Adipocyte (in vitro differentiated cells): ENCODE measurements around the gene SYP.

Experiments
- DNase-seq: peaks from one replicate; pipeline ENCODE4 v3.0.0-alpha.2; 2015; ENCODE audit warnings: low read depth
- H3K27me3 ChIP-seq: replicated peaks from 2 replicates; pipeline ENCODE4 v1.7.0; 2013; ENCODE audit warnings: mild to moderate bottlenecking, low read length, moderate library complexity; ENCODE audit not compliant: control insufficient read depth, insufficient read depth
- H3K36me3 ChIP-seq: 2 replicates; pipeline ENCODE4 v1.7.0; 2013; ENCODE audit warnings: low read length, mild to moderate bottlenecking, moderate library complexity; ENCODE audit not compliant: control insufficient read depth, insufficient read depth, severe bottlenecking
- H3K4me1 ChIP-seq: 2 replicates; pipeline ENCODE4 v1.7.0; 2013; ENCODE audit warnings: mild to moderate bottlenecking, low read length, moderate library complexity; ENCODE audit not compliant: control insufficient read depth, insufficient read depth
- H3K4me3 ChIP-seq: 2 replicates; pipeline ENCODE4 v1.7.0; 2013; ENCODE audit warnings: mild to moderate bottlenecking, low read length, moderate library complexity
- H3K9ac ChIP-seq: 2 replicates; pipeline ENCODE4 v1.7.0; 2013; ENCODE audit warnings: mild to moderate bottlenecking, low read length, moderate library complexity
- H3K9me3 ChIP-seq: 2 replicates; pipeline ENCODE4 v1.7.0; 2013; ENCODE audit warnings: mild to moderate bottlenecking, low read length, moderate library complexity; ENCODE audit not compliant: control insufficient read depth

SYP gene

GRCh38 chrX:49203536-49203935 lies 3.5 kb upstream of the SYP start:
- no peaks in the 10 kb centered on the region for H3K9me3 ChIP-seq
- H3K4me3 ChIP-seq = no peak overlapping the region
- peaks cover 28% of the 10 kb centered on the region for H3K27me3 ChIP-seq
- no peak for DNase-seq
- peaks cover 4% of the 10 kb centered on the region for H3K4me1 ChIP-seq
- H3K9ac ChIP-seq = no peak overlapping the region
- H3K36me3 ChIP-seq = no peaks in the 10 kb centered on the region

GRCh38 chrX:49202022-49202421 lies 2.0 kb upstream of the SYP start:
- Histone ChIP-seq H3K4me1 (peaks cover 4% of the 10 kb centered on the region), H3K4me3 (no peak overlapping the region), H3K27me3 (peaks cover 38% of the 10 kb centered on the region), H3K36me3 (no peaks in the 10 kb centered on the region), H3K9me3 (no peaks in the 10 kb centered on the region), H3K9ac (no peak overlapping the region)
- no peak for DNase-seq

- H3K36me3 ChIP-seq = no peaks in the 10 kb centered on the region
- no peak overlapping the region for H3K4me3 ChIP-seq
- DNase-seq = no peak
- H3K9ac ChIP-seq = no peak overlapping the region
- H3K9me3 ChIP-seq = no peaks in the 10 kb centered on the region
- H3K27me3 ChIP-seq = peaks cover 27% of the 10 kb centered on the region
- H3K4me1 ChIP-seq = peaks cover 4% of the 10 kb centered on the region
Measured at GRCh38 chrX:49199315-49199595, 738 bp downstream of the SYP start.

- Histone ChIP-seq H3K9ac (no peak overlapping the region), H3K27me3 (peaks cover 22% of the 10 kb centered on the region), H3K4me3 (no peak overlapping the region), H3K9me3 (no peaks in the 10 kb centered on the region), H3K36me3 (no peaks in the 10 kb centered on the region), H3K4me1 (peaks cover 4% of the 10 kb centered on the region)
- DNase-seq = no peak
Measured at GRCh38 chrX:49198540-49199314, 1.3 kb downstream of the SYP start.

GRCh38 chrX:49197543-49198087 lies 2.4 kb downstream of the SYP start:
- H3K4me3 ChIP-seq = no peak overlapping the region
- peaks cover 17% of the 10 kb centered on the region for H3K27me3 ChIP-seq
- no peak overlapping the region for H3K9ac ChIP-seq
- no peak for DNase-seq
- H3K4me1 ChIP-seq = peaks cover 4% of the 10 kb centered on the region
- no peaks in the 10 kb centered on the region for H3K9me3 ChIP-seq
- no peaks in the 10 kb centered on the region for H3K36me3 ChIP-seq

- Histone ChIP-seq H3K4me3 (no peak overlapping the region), H3K9ac (no peak overlapping the region), H3K36me3 (no peaks in the 10 kb centered on the region), H3K9me3 (no peaks in the 10 kb centered on the region), H3K27me3 (peaks cover 13% of the 10 kb centered on the region), H3K4me1 (peaks cover 2% of the 10 kb centered on the region)
- no peak for DNase-seq
Measured at GRCh38 chrX:49193542-49193964, 6.4 kb downstream of the SYP start.

GRCh38 chrX:49192722-49193328 lies 7.2 kb downstream of the SYP start:
- Histone ChIP-seq H3K4me1 (peaks cover 2% of the 10 kb centered on the region), H3K9me3 (no peaks in the 10 kb centered on the region), H3K36me3 (no peaks in the 10 kb centered on the region), H3K27me3 (peaks cover 5% of the 10 kb centered on the region), H3K4me3 (no peak overlapping the region), H3K9ac (no peak overlapping the region)
- peak; percentile 52 for DNase-seq

- Histone ChIP-seq H3K4me1 (peaks cover 2% of the 10 kb centered on the region), H3K36me3 (no peaks in the 10 kb centered on the region), H3K4me3 (peak overlapping the region; percentile 84), H3K27me3 (no peaks in the 10 kb centered on the region), H3K9ac (peak overlapping the region; percentile 91), H3K9me3 (no peaks in the 10 kb centered on the region)
- no peak for DNase-seq
Measured at GRCh38 chrX:49191574-49192011, 8.4 kb downstream of the SYP start.

GRCh38 chrX:49190821-49191573 lies 9.0 kb downstream of the SYP start:
- Histone ChIP-seq H3K27me3 (no peaks in the 10 kb centered on the region), H3K9ac (peak overlapping the region; percentile 91), H3K9me3 (no peaks in the 10 kb centered on the region), H3K4me3 (peak overlapping the region; percentile 84), H3K36me3 (no peaks in the 10 kb centered on the region), H3K4me1 (peaks cover 2% of the 10 kb centered on the region)
- DNase-seq = peak; percentile 97

- DNase-seq = no peak
- Histone ChIP-seq H3K4me3 (peak overlapping the region; percentile 74), H3K9ac (peak overlapping the region; percentile 79), H3K36me3 (no peaks in the 10 kb centered on the region), H3K4me1 (peaks cover 8% of the 10 kb centered on the region), H3K27me3 (no peaks in the 10 kb centered on the region), H3K9me3 (no peaks in the 10 kb centered on the region)
Measured at GRCh38 chrX:49189606-49190005, 10.4 kb downstream of the SYP start.

GRCh38 chrX:49188468-49189076 lies 11.4 kb downstream of the SYP start:
- Histone ChIP-seq H3K36me3 (peaks cover 1% of the 10 kb centered on the region), H3K9me3 (no peaks in the 10 kb centered on the region), H3K27me3 (no peaks in the 10 kb centered on the region), H3K4me1 (peaks cover 13% of the 10 kb centered on the region), H3K4me3 (no peak overlapping the region), H3K9ac (no peak overlapping the region)
- DNase-seq = no peak
